Ramos (cell line): ENCODE measurements around the gene HDAC11.

ENCODE experiments used
- in situ Hi-C: fragments of 300-500 bp; cut with MboI; formaldehyde crosslinking; loops from one replicate; pipeline ENCODE4 v1.14.3; 2022; ENCODE audit warnings: low sequenced_read_pairs; ENCODE audit not compliant: unreplicated experiment

HDAC11 gene

GRCh38 chr3:13550791-13551360 lies 70.8 kb downstream of the HDAC11 start:
- in situ Hi-C loops, result no loop called here

- in situ Hi-C loops, result no loop called here
Measured at GRCh38 chr3:13552857-13553652, 72.9 kb downstream of the HDAC11 start.

DNA sequence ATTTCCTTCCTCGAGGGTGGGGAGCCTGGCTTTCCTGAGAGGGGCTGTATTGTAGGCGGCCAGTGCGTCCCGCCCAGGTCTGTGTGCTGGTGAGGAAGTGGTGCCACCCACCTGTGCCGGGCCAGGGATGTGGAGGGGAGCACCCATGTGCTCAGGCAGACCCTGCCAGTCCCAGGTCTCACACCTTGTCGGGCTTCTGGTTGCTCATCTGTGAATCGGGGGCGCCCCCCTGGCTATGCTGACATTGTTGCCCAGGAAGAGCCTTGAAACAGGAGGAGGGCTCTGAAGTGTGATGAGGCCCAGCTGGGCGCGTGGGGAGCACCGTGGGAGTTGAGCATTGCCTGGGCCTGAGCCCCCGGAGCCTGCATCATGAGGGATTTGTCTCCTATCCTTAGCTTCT lies 73.6 kb downstream of the HDAC11 start:
- in situ Hi-C loops, result no loop called here

DNA sequence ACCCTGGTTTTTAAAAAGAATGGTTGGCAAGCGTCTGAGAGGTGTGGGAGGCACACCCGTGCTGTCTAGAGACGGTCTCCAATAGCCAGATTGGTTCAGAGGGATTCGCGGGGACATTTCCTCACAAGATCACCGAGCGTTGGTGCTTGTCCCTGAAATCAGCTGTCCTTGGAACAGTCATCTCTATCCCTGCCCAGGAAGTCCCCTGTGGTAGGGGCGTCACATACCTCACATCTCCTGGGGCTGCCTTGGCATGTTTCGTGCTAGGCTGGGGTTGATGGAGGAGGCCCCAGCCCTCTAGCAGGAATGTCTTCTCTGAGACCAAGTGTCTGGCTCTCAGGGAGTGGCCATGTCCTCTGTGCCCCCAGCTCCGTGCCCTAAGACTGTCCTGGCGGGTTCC lies 75.6 kb downstream of the HDAC11 start:
- in situ Hi-C loops, result no loop called here
